Keratinocyte (primary cell): ENCODE results near the gene B4GALNT4. TPM values are rescaled to one million over a fixed set of nuclear protein-coding genes. Genes with fewer than 3 reads are reported as not detected.

Experiments
- DNase-seq: peaks from one replicate; pipeline ENCODE4 v3.0.0-alpha.2; 2011; ENCODE audit warnings: low read depth, missing footprints, low spot score
- FAIRE-seq: peaks from 2 replicates; lab custom pipeline; 2011; peaks lifted over from hg19 to GRCh38; lab: Jason Lieb, UNC
- H2AFZ ChIP-seq: 2 replicates; pipeline ENCODE4 v1.6.0; 2012; ENCODE audit warnings: low read length, control low read depth, inconsistent platforms; ENCODE audit not compliant: control insufficient read depth
- H3K27ac ChIP-seq: 2 replicates; pipeline ENCODE4 v1.5.1; 2011; ENCODE audit warnings: low read length; ENCODE audit not compliant: control insufficient read depth, insufficient read depth
- H3K27me3 ChIP-seq: 3 replicates; pipeline ENCODE4 v1.6.0; 2011; ENCODE audit warnings: low read length; ENCODE audit not compliant: control insufficient read depth, insufficient read depth; ENCODE audit errors: extremely low read depth
- H3K36me3 ChIP-seq, 2 experiments: 2 replicates in 1 of 2; 3 replicates in 1 of 2; pipeline ENCODE4 v1.5.1; 2011; ENCODE audit warnings: low read length in 2 of 2, mild to moderate bottlenecking in 1 of 2; ENCODE audit not compliant: control insufficient read depth in 2 of 2, insufficient read depth in 2 of 2; ENCODE audit errors: extremely low read depth in 1 of 2
- H3K4me1 ChIP-seq: 3 replicates; pipeline ENCODE4 v1.5.1; 2011; ENCODE audit warnings: low read length; ENCODE audit not compliant: control insufficient read depth, insufficient read depth; ENCODE audit errors: extremely low read depth
- H3K4me2 ChIP-seq: 3 replicates; pipeline ENCODE4 v1.6.0; 2011; ENCODE audit warnings: low read depth, low read length; ENCODE audit not compliant: control insufficient read depth, insufficient read depth; ENCODE audit errors: extremely low read depth
- H3K4me3 ChIP-seq, 3 experiments: fragments of 200-600 bp in 1 of 3; sonication (generic) in 1 of 3; 2 replicates in 2 of 3; 3 replicates in 1 of 3; pipeline ENCODE4 v1.5.1; 2011 to 2016; ENCODE audit warnings: low read length in 3 of 3, mild to moderate bottlenecking in 3 of 3, control low read depth in 2 of 3, inconsistent platforms in 1 of 3, low read depth in 1 of 3, mixed read lengths in 1 of 3, mixed run types in 1 of 3, moderate library complexity in 1 of 3; ENCODE audit not compliant: control insufficient read depth in 2 of 3, insufficient read depth in 2 of 3; ENCODE audit errors: extremely low read depth in 1 of 3
- H3K79me2 ChIP-seq: 2 replicates; pipeline ENCODE4 v1.6.0; 2012; ENCODE audit warnings: low read length; ENCODE audit not compliant: control insufficient read depth, insufficient read depth
- H3K9ac ChIP-seq: 3 replicates; pipeline ENCODE4 v1.6.0; 2011; ENCODE audit warnings: low read length; ENCODE audit not compliant: control insufficient read depth, insufficient read depth; ENCODE audit errors: extremely low read depth
- H3K9me1 ChIP-seq: 3 replicates; pipeline ENCODE4 v1.6.0; 2011; ENCODE audit warnings: low read length; ENCODE audit not compliant: control insufficient read depth, insufficient read depth; ENCODE audit errors: extremely low read depth
- H3K9me3 ChIP-seq: 2 replicates; pipeline ENCODE4 v1.5.1; 2012; ENCODE audit warnings: low read depth, low read length; ENCODE audit not compliant: control insufficient read depth
- H4K20me1 ChIP-seq: 3 replicates; pipeline ENCODE4 v1.6.0; 2011; ENCODE audit warnings: low read length; ENCODE audit not compliant: control insufficient read depth, insufficient read depth; ENCODE audit errors: extremely low read depth
- CTCF ChIP-seq, 3 experiments: IDR thresholded peaks in 1 of 3; conservative IDR thresholded peaks in 1 of 3; optimal IDR thresholded peaks in 1 of 3; 2 replicates in 2 of 3; 3 replicates in 1 of 3; pipeline versions ENCODE3 to v1.5.1; 2011; ENCODE audit warnings: low read length in 3 of 3, mild to moderate bottlenecking in 3 of 3, moderate library complexity in 2 of 3, control low read depth in 1 of 3, inconsistent platforms in 1 of 3; ENCODE audit not compliant: insufficient read depth in 2 of 3; ENCODE audit errors: extremely low read depth in 1 of 3
- EZH2 ChIP-seq: IDR thresholded peaks from one replicate; pipeline ENCODE4 v1.6.1; 2012; ENCODE audit warnings: inconsistent platforms, mild to moderate bottlenecking, low read length, moderate library complexity
- dilution Hi-C: fragments of 300-500 bp; cut with MboI; formaldehyde crosslinking; loops from one replicate; pipeline ENCODE4 v1.7.0; 2020; ENCODE audit warnings: low sequenced_read_pairs; ENCODE audit not compliant: extremely low pct_ligation_motif_present
- polyA plus RNA-seq, 5 experiments: library from polyadenylated mRNA; depleted of rRNA in 3 of 5; stranded (reverse) in 3 of 5; stranded (forward) in 1 of 5; unstranded in 1 of 5; fragments of >200 nt; gene quantifications; 1 replicate in 1 of 5; 2 replicates in 3 of 5; 3 replicates in 1 of 5; pipeline versions ENCODE4 v1.2.1 to v1.2.3, GENCODE V29; 2011 to 2012; ENCODE audit warnings: missing spikeins in 2 of 5, low read depth in 1 of 5, low replicate concordance in 1 of 5

The B4GALNT4 gene
- polyA plus RNA-seq, 1 donor (not counting 4 experiments of a cell fraction or from before 2014, with no cell fraction given): 7.3 TPM

- Histone ChIP-seq H3K27me3 (no peaks in the 10 kb centered on the region), H4K20me1 (no peaks in the 10 kb centered on the region), H3K4me1 (peaks cover 26% of the 10 kb centered on the region), H3K4me2 (no peak overlapping the region), H3K9me1 (no peaks in the 10 kb centered on the region), H3K79me2 (no peaks in the 10 kb centered on the region), H3K9ac (no peak overlapping the region), H2AFZ (no peak overlapping the region), H3K27ac (no peak overlapping the region), H3K4me3 (no peak overlapping the region), H3K9me3 (no peaks in the 10 kb centered on the region), H3K36me3 (no peaks in the 10 kb centered on the region)
- no peak for DNase-seq
- no peak for TF ChIP-seq EZH2
- TF ChIP-seq CTCF (optimal IDR thresholded peaks at IDR 0.05 in 1 of 3, IDR thresholded peaks at IDR 0.05 in 1 of 3, conservative IDR thresholded peaks at IDR 0.05 in 1 of 3; ENCODE audit: extremely low read depth in 1 of 3, insufficient read depth in 2 of 3, low read length in 3 of 3): no peak
- dilution Hi-C loops: no loop called here
- FAIRE-seq: no peak
These were observed 16.8 kb upstream of the B4GALNT4 start for GRCh38 chr11:352456-353031.

- peak overlapping the region; percentile 70 for H2AFZ ChIP-seq
- H3K36me3 ChIP-seq: no peaks in the 10 kb centered on the region
- H3K9me3 ChIP-seq: no peaks in the 10 kb centered on the region
- DNase-seq: no peak
- H3K4me2 ChIP-seq: no peak overlapping the region
- no peak overlapping the region for H3K9ac ChIP-seq
- H4K20me1 ChIP-seq: no peaks in the 10 kb centered on the region
- H3K4me3 ChIP-seq: no peak overlapping the region
- H3K27ac ChIP-seq: no peak overlapping the region
- FAIRE-seq: no peak
- no peaks in the 10 kb centered on the region for H3K79me2 ChIP-seq
- peaks cover 26% of the 10 kb centered on the region for H3K4me1 ChIP-seq
- no peaks in the 10 kb centered on the region for H3K9me1 ChIP-seq
- TF ChIP-seq CTCF (optimal IDR thresholded peaks at IDR 0.05 in 1 of 3, IDR thresholded peaks at IDR 0.05 in 1 of 3, conservative IDR thresholded peaks at IDR 0.05 in 1 of 3; ENCODE audit: extremely low read depth in 1 of 3, insufficient read depth in 2 of 3, low read length in 3 of 3) (no peak), EZH2 (no peak)
- no peaks in the 10 kb centered on the region for H3K27me3 ChIP-seq
- dilution Hi-C loops: no loop called here
These were observed 16.0 kb upstream of the B4GALNT4 start for GRCh38 chr11:353179-353873.
